T follicular helper cell (primary cell): ENCODE data around the gene KIAA1671.

Experiments
- DNase-seq: peaks from one replicate; pipeline ENCODE4 v3.0.0-alpha.2; 2020; ENCODE audit warnings: low read depth

Gene KIAA1671

DNA sequence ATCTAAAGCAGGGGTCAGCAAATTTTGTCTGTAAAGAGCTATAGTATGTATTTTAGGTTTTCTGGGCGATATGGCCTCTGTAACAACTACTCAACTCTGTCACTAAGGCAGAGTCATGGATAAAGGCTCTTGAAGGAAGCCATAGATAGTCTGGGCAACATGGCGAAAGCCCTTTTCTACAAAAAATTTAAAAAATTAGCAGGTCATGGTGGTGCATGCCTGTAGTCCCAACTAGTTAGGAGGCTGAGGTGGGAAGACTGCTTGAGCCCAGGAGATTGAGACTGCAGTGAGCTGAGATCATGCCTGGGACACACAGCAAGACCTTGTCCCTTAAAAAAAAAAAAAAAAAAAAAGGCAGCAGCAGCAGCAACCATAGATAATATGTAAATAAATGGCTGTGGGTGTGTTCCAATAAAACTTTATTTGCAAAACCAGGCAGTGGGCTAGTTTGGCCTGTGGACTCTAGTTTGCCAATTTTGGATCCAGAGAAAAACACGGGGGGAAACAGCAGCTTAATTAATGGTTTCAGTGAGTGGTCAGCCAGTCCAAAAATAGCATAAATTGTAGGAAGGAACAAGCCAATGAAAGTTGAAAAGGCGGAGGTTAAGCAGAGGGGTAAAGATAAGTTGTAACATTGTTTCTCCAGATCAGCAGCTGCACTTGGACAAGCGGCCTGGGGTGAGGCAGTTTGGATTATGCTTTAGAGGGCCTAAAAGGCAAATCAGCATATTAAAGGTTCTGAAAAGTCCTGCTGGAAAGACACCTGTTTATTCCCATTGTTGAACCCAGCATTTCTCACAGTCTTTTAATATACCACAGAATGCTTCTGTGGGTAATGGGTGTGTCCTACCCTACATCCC, 62.6 kb downstream of the KIAA1671 start:
- DNase-seq, result no peak

GRCh38 chr22:25016311-25016710, 63.8 kb downstream of the KIAA1671 start:
- no peak for DNase-seq

DNA sequence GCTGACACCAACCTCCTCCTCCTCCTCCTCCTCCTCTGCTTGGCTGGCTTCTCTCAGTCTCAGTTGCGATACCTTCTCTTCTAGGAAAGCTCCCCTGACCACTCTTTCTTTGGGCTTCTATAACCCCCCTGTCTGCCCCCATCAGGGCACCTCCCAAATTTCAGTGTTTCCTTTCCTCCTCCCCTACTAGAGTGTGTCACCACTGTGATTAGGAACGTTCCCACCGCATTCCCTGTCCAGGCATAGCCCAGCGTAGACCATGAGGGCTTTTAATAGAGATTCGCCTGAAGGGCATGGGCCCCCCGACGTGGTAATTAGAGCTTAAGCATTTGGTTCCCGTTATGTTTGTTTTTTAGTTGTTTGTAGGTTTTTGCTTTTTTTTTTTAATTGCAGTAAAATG, 65.5 kb downstream of the KIAA1671 start:
- DNase-seq, result no peak

DNA sequence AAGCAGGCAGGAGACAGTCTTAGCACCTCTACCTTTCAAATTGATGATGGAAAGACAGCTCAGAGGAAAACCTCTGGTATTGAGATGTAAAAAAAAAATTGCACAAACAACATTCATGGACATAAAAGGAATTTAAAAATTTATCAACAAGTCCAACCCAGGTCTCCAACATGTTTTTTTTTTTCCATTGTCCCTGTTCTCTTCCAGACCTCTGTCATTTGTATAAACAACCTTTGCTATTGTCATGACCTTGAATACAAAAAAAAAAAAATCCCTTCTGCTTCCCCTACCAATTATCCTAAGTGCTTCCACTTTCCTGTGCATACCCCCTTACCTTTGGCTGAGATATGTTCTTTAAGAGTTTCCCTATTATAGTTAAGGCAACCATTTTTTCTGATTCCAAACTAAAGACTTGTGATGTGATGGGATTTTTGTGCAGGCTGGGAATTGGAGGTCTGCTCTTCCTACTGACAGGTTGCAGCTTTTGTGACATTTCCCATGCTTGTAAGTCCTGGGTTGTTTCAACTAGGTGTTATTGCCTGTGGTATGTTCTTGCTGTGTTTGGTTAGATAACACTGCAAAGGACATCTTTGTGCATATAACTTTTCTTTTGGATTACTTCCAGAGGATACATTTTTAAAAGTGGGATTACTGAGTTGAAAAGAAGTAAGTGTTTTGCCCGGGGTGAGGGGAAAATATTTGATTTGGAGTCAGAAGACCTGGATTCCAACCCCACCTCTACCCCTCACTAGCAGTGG, 67.1 kb downstream of the KIAA1671 start:
- no peak for DNase-seq

GRCh38 chr22:25021409-25021808, 68.9 kb downstream of the KIAA1671 start:
- no peak for DNase-seq

- DNase-seq, result no peak
Observed at GRCh38 chr22:25021976-25022711, 69.6 kb downstream of the KIAA1671 start.

DNA sequence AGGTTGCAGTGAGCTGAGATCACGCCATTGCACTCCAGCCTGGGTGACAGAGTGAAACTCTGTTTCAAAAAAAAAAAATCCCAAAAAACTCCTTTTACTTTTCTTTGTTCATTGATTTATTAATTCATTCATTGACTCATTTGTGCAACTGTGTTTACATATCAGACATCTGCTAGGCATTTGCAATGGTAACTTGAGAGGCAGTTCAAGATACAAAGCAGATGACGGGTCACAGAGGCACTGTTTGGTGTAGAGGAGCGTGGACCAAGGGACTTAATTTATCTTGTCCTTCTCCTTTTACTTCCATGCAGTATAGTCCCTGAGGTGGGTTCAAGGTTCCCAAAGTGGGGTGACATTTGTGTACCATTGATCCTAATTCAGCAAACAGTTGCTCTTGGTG, 71.4 kb downstream of the KIAA1671 start:
- no peak for DNase-seq

- DNase-seq, result no peak
Observed at GRCh38 chr22:25024895-25025294, 72.4 kb downstream of the KIAA1671 start.

DNA sequence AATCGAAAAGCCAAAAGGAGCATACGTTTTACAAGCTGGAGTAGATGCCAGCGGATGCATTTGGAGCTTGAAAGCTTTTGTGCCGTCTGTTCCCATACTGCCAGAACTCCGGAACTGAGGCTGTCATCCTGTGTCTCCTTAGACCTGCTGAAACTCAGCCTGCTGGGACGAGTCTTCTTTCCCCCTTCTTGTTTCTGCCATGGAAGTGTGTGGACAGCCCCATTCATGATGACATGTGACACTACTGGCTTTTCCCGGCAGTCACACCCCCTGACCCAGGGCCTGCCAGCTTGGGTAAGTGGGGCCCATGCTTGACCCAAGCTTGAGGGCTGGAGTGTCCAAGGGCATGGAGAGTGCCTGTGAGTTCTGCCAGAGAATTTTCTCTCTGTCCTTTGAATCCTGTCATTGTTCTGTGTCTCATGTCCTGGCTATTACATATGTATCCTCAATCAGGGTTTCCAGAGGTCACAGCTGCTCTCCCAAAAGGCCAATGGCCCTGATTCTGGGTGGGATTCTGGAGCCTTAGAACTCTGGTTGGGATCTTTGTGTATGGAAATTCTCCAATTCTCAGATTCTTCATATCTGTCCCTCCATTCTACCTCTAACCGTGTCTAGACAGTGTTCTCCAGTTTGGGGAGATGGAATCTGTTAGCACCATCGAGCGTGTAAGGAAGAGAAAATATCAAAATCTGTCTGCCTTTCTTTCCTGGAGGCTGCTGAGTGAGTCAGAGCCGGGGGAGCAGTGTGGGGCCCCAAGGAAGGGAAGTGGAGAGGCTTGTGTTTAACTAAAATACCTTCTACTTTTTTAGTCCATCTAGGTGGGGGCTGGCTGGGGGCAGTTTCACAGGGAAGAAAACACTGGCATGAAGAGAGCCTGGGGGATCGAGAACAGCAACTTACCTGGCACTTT, 73.2 kb downstream of the KIAA1671 start:
- DNase-seq, result no peak

GRCh38 chr22:25027043-25027906, 74.8 kb downstream of the KIAA1671 start:
- no peak for DNase-seq

DNA sequence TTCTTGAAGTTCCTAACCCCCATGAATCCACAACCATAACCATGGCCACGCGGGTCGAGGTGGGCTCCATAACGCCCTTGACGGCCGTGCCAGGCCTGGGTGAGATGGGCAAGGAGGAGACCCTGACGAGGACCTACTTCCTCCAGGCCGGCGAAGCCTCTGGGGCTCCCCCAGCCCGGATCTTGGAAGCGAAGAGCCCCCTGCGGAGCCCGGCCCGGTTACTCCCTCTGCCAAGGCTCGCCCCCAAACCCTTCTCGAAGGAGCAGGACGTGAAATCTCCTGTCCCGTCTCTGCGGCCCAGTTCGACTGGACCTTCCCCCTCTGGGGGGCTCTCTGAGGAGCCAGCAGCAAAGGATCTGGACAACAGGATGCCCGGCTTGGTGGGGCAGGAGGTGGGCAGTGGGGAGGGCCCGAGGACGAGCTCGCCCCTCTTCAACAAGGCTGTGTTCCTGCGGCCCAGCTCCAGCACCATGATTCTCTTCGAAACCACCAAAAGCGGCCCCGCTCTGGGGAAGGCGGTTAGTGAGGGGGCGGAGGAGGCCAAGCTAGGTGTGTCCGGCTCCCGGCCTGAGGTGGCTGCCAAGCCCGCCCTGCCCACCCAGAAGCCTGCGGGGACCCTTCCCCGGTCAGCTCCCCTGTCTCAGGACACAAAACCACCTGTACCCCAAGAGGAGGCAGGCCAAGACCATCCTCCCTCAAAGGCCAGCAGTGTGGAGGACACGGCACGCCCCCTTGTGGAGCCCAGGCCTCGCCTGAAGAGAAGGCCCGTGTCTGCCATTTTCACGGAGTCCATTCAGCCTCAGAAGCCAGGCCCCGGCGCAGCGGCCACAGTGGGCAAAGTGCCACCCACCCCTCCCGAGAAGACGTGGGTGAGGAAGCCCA, 75.7 kb downstream of the KIAA1671 start:
- DNase-seq, result no peak

GRCh38 chr22:25028841-25029141, 76.3 kb downstream of the KIAA1671 start:
- no peak for DNase-seq

DNA sequence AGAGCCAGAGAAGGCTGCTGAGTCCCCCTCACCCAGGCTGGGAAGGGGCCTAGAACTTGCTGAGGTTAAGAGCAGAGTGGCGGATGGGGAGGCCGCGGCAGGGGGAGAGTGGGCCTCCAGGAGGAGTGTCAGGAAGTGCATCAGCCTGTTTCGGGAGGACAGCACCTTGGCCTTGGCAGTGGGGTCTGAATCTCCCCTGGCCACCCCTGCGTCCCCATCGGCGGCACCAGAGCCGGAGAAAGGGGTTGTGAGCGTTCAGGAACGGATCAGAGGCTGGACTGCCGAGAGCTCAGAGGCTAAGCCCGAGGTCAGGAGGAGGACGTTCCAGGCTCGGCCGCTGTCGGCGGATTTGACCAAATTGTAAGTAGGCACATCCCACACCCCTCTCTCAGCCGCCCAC, 76.7 kb downstream of the KIAA1671 start:
- no peak for DNase-seq

DNA sequence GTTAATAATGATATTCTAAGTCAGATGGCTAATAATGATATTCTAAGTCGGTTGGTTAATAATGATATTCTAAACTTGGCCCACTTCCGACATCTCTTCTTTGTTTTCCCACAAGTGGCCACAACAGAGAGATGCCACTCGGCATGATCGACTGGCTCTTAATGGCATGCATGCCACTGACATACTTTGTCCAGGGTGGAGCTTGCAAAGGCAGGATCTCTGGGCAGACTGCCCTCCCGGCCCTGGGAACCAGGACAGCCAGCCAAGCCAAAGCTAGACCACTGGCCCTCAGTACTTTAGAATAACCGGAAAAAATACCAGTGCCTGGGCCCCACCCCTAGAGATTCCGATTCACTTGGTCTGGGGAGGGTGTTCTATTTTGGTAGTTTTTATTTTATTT, 78.1 kb downstream of the KIAA1671 start:
- DNase-seq, result no peak

GRCh38 chr22:25032066-25032465, 79.5 kb downstream of the KIAA1671 start:
- DNase-seq, result no peak

GRCh38 chr22:25035715-25036114, 83.2 kb downstream of the KIAA1671 start:
- no peak for DNase-seq

GRCh38 chr22:25038239-25038638, 85.7 kb downstream of the KIAA1671 start:
- no peak for DNase-seq

DNA sequence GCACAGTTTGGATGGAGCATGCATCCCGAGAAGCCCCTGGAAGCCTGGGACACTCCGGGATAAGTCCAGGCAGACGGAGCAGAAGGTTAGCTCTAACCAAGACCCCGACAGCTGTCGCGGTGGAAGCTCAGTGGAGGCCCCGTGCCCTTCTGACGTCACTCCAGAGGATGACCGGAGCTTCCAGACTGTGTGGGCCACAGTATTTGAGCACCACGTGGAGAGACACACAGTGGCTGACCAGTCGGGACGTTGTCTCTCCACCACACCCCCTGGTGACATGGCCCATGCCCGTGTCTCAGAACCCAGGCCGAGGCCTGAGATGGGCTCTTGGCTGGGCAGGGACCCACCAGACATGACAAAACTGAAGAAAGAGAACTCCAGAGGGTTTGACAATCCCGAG, 86.3 kb downstream of the KIAA1671 start:
- no peak for DNase-seq

- DNase-seq, result no peak
Observed at GRCh38 chr22:25039255-25039654, 86.7 kb downstream of the KIAA1671 start.

- no peak for DNase-seq
Observed at GRCh38 chr22:25039754-25040153, 87.2 kb downstream of the KIAA1671 start.
